Trophoblast cell (in vitro differentiated cells and primary cell): ENCODE results near the gene APEX1.

Source experiments
- DNase-seq, 2 donors: peaks; one replicate each; pipeline ENCODE4 v3.0.0-alpha.2; 2016
- H2AFZ ChIP-seq: 2 replicates; pipeline ENCODE4 v1.6.1; 2013; ENCODE audit warnings: low read length, moderate library complexity, mild to moderate bottlenecking; ENCODE audit not compliant: insufficient read depth, poor library complexity
- H2AK5ac ChIP-seq: 2 replicates; pipeline ENCODE4 v1.6.1; 2013; ENCODE audit warnings: mild to moderate bottlenecking, low read length
- H2BK120ac ChIP-seq: 2 replicates; pipeline ENCODE4 v1.6.1; 2013; ENCODE audit warnings: low read length, mild to moderate bottlenecking, moderate library complexity; ENCODE audit not compliant: insufficient read depth, poor library complexity
- H2BK12ac ChIP-seq: 2 replicates; pipeline ENCODE4 v1.6.1; 2013; ENCODE audit warnings: mild to moderate bottlenecking, low read length, moderate library complexity
- H2BK5ac ChIP-seq: 2 replicates; pipeline ENCODE4 v1.6.1; 2013; ENCODE audit warnings: low read length, low read depth, moderate library complexity, mild to moderate bottlenecking; ENCODE audit not compliant: poor library complexity
- H3K14ac ChIP-seq: 2 replicates; pipeline ENCODE4 v1.6.1; 2013; ENCODE audit warnings: mild to moderate bottlenecking, low read length
- H3K18ac ChIP-seq: 2 replicates; pipeline ENCODE4 v1.6.1; 2013; ENCODE audit warnings: mild to moderate bottlenecking, low read length
- H3K23ac ChIP-seq: 2 replicates; pipeline ENCODE4 v1.6.1; 2013; ENCODE audit warnings: low read length
- H3K27ac ChIP-seq: 2 replicates; pipeline ENCODE4 v1.5.1; 2013; ENCODE audit warnings: low read depth, mild to moderate bottlenecking, inconsistent platforms, low read length, moderate library complexity
- H3K27me3 ChIP-seq: 2 replicates; pipeline ENCODE4 v1.6.1; 2013; ENCODE audit warnings: inconsistent platforms, mild to moderate bottlenecking, low read length, moderate library complexity; ENCODE audit not compliant: insufficient read depth
- H3K36me3 ChIP-seq, 2 experiments: 1 replicate in 1 of 2; 2 replicates in 1 of 2; pipeline ENCODE4 v1.6.1; 2013; ENCODE audit warnings: low read length in 2 of 2, mild to moderate bottlenecking in 2 of 2, moderate library complexity in 1 of 2; ENCODE audit not compliant: insufficient read depth in 2 of 2, control insufficient read depth in 1 of 2
- H3K4ac ChIP-seq: 2 replicates; pipeline ENCODE4 v1.6.1; 2013; ENCODE audit warnings: low read depth, mild to moderate bottlenecking, low read length, moderate library complexity
- H3K4me1 ChIP-seq, 2 experiments: 1 replicate in 1 of 2; 2 replicates in 1 of 2; pipeline ENCODE4 v1.6.1; 2013; ENCODE audit warnings: low read length in 2 of 2, mild to moderate bottlenecking in 2 of 2, moderate library complexity in 1 of 2; ENCODE audit not compliant: insufficient read depth in 2 of 2, control insufficient read depth in 1 of 2
- H3K4me2 ChIP-seq: 2 replicates; pipeline ENCODE4 v1.6.1; 2013; ENCODE audit warnings: inconsistent platforms, mild to moderate bottlenecking, low read length, moderate library complexity
- H3K4me3 ChIP-seq: 2 replicates; pipeline ENCODE4 v1.5.1; 2013; ENCODE audit warnings: mild to moderate bottlenecking, low read depth, low read length, inconsistent platforms
- H3K79me1 ChIP-seq: one replicate; pipeline ENCODE4 v1.6.1; 2013; ENCODE audit warnings: low read length
- H3K79me2 ChIP-seq: 2 replicates; pipeline ENCODE4 v1.6.1; 2013; ENCODE audit warnings: low read length, mild to moderate bottlenecking; ENCODE audit not compliant: control insufficient read depth, insufficient read depth, poor library complexity
- H3K9ac ChIP-seq: 2 replicates; pipeline ENCODE4 v1.6.1; 2013; ENCODE audit warnings: mild to moderate bottlenecking, low read length
- H3K9me3 ChIP-seq: 2 replicates; pipeline ENCODE4 v1.6.1; 2013; ENCODE audit warnings: low read depth, mild to moderate bottlenecking, control low read depth, inconsistent platforms, low read length; ENCODE audit not compliant: insufficient read depth
- H4K12ac ChIP-seq: 2 replicates; pipeline ENCODE4 v1.6.1; 2013; ENCODE audit warnings: low read depth, mild to moderate bottlenecking, low read length, moderate library complexity
- H4K8ac ChIP-seq: 2 replicates; pipeline ENCODE4 v1.6.1; 2013; ENCODE audit warnings: low read depth, mild to moderate bottlenecking, low read length, moderate library complexity
- H4K91ac ChIP-seq: one replicate; pipeline ENCODE4 v1.6.1; 2013; ENCODE audit warnings: low read depth, mild to moderate bottlenecking, low read length, moderate library complexity
- WGBS: extraction: QIAGEN DNeasy Blood & Tissue Kit; methylation state at CpG from one replicate; pipeline ENCODE4 v1.1.7; 2013; ENCODE audit warnings: missing lambda C conversion rate; ENCODE audit not compliant: insufficient read length, insufficient coverage; ENCODE audit errors: extremely low coverage; 5-methylcytosine and 5-hydroxymethylcytosine counted together

APEX1 gene

DNA sequence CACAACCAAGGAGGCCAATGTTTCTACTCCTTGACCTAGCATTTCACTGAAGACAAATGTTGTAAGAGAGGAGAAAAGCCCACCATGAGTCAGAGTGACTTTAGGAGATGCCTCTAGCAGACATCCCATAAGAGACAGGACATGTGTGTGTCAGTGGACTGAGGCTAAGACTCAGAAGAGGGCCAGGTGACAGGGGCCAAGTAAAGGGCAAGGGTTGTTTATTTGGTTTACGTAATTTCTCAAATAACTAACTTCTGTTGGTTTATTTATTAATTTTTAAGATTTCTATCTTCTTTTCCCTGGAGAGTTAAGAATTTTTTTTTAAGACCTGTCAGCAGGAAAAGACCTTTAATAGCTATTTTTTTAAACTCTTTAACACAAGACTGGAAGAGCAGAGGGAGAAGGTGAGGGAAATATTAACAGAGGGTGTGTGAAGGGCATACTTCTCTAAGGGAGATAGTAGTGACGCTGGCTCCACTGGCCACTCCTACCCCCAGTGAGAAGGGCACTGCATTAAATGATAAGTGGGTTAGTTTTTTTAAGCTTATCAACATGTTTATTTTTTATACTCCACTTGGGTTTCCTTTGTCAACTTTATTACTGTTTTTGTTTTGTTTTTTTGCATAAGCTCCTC, 17.6 kb downstream of the APEX1 start:
- Histone ChIP-seq H4K8ac (no peak overlapping the region), H3K14ac (no peak overlapping the region), H3K79me2 (peaks cover 2% of the 10 kb centered on the region), H3K27ac (no peak overlapping the region), H4K12ac (no peak overlapping the region), H3K4me3 (no peak overlapping the region), H3K9ac (no peak overlapping the region), H3K27me3 (no peaks in the 10 kb centered on the region), H3K36me3 (peaks cover 17 to 28% of the 10 kb centered on the region in 2 experiments), H2BK120ac (no peak overlapping the region), H3K4me1 (peaks cover 5 to 15% of the 10 kb centered on the region in 2 experiments), H4K91ac (no peak overlapping the region), H2AK5ac (no peak overlapping the region), H3K79me1 (peaks cover 10% of the 10 kb centered on the region), H2AFZ (no peak overlapping the region), H3K9me3 (no peaks in the 10 kb centered on the region), H3K23ac (no peak overlapping the region), H2BK5ac (no peak overlapping the region), H3K4me2 (no peak overlapping the region), H3K18ac (no peak overlapping the region), H3K4ac (no peak overlapping the region), H2BK12ac (no peak overlapping the region)
- WGBS = no CpG with 5 or more reads among the region's 2 CpGs
- DNase-seq = no peak

- Histone ChIP-seq H3K18ac (no peak overlapping the region), H3K9ac (no peak overlapping the region), H3K27me3 (no peaks in the 10 kb centered on the region), H4K8ac (no peak overlapping the region), H3K4me1 (peaks cover 3 to 7% of the 10 kb centered on the region in 2 experiments), H2BK120ac (no peak overlapping the region), H3K4me2 (no peak overlapping the region), H3K4me3 (no peak overlapping the region), H3K79me2 (no peaks in the 10 kb centered on the region), H3K14ac (no peak overlapping the region), H4K91ac (no peak overlapping the region), H3K9me3 (no peaks in the 10 kb centered on the region), H4K12ac (no peak overlapping the region), H3K27ac (no peak overlapping the region), H3K4ac (no peak overlapping the region), H3K23ac (no peak overlapping the region), H3K36me3 (peaks cover 17 to 28% of the 10 kb centered on the region in 2 experiments), H2BK5ac (no peak overlapping the region), H2AFZ (no peak overlapping the region), H2BK12ac (no peak overlapping the region), H2AK5ac (no peak overlapping the region), H3K79me1 (no peaks in the 10 kb centered on the region)
- no peak for DNase-seq
- WGBS = no CpG with 5 or more reads among the region's 5 CpGs
Observed at GRCh38 chr14:20476776-20477175, 21.8 kb downstream of the APEX1 start.

- H3K18ac ChIP-seq = no peak overlapping the region
- H2BK5ac ChIP-seq = no peak overlapping the region
- H2BK12ac ChIP-seq = no peak overlapping the region
- no peak overlapping the region for H2BK120ac ChIP-seq
- H4K91ac ChIP-seq = no peak overlapping the region
- H3K4me2 ChIP-seq = no peak overlapping the region
- H3K4me1 ChIP-seq = peaks cover 3 to 7% of the 10 kb centered on the region in 2 experiments
- H3K4ac ChIP-seq = no peak overlapping the region
- WGBS = no CpG with 5 or more reads among the region's 1 CpG
- H3K27me3 ChIP-seq = no peaks in the 10 kb centered on the region
- H3K79me2 ChIP-seq = no peaks in the 10 kb centered on the region
- no peak overlapping the region for H3K23ac ChIP-seq
- H3K79me1 ChIP-seq = no peaks in the 10 kb centered on the region
- H3K9me3 ChIP-seq = no peaks in the 10 kb centered on the region
- peaks cover 17 to 24% of the 10 kb centered on the region in 2 experiments for H3K36me3 ChIP-seq
- no peak overlapping the region for H3K14ac ChIP-seq
- no peak overlapping the region for H2AK5ac ChIP-seq
- H3K4me3 ChIP-seq = no peak overlapping the region
- H4K8ac ChIP-seq = no peak overlapping the region
- H3K9ac ChIP-seq = no peak overlapping the region
- DNase-seq = peak; percentile 97 to 99
- no peak overlapping the region for H4K12ac ChIP-seq
- H3K27ac ChIP-seq = no peak overlapping the region
- no peak overlapping the region for H2AFZ ChIP-seq
Observed at GRCh38 chr14:20477211-20477876, 22.3 kb downstream of the APEX1 start.

DNA sequence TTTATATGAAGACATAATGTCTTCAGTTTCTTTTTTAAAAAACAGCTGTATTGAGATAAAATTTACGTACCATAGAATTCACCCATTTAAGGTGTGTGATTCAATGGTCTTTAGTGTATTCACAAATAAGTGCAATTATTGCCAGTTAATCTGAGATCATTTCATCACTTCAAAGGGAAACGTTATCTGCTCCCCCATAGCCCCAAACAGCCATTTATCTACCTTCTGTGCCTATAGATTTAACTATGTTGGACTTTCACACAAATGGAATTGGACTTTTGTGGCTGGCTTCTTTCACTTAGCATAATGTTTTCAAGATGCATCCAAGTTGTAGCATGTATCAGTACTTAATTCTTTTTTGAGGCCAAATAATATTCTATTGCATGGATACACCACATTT, 23.9 kb downstream of the APEX1 start:
- Histone ChIP-seq H3K27me3 (no peaks in the 10 kb centered on the region), H4K91ac (no peak overlapping the region), H3K27ac (no peak overlapping the region), H2AK5ac (no peak overlapping the region), H3K4ac (no peak overlapping the region), H3K4me2 (no peak overlapping the region), H3K23ac (no peak overlapping the region), H3K14ac (no peak overlapping the region), H3K79me1 (no peaks in the 10 kb centered on the region), H4K12ac (no peak overlapping the region), H3K4me3 (no peak overlapping the region), H4K8ac (no peak overlapping the region), H3K79me2 (no peaks in the 10 kb centered on the region), H3K18ac (no peak overlapping the region), H2BK5ac (no peak overlapping the region), H3K9ac (no peak overlapping the region), H2BK120ac (no peak overlapping the region), H3K9me3 (no peaks in the 10 kb centered on the region), H2BK12ac (no peak overlapping the region), H2AFZ (no peak overlapping the region), H3K36me3 (peaks cover 14 to 21% of the 10 kb centered on the region in 2 experiments), H3K4me1 (peaks cover 3 to 7% of the 10 kb centered on the region in 2 experiments)
- no CpG with 5 or more reads among the region's 2 CpGs for WGBS
- DNase-seq = no peak
